ENCODE measurements around the gene ATP2C2.

DNA sequence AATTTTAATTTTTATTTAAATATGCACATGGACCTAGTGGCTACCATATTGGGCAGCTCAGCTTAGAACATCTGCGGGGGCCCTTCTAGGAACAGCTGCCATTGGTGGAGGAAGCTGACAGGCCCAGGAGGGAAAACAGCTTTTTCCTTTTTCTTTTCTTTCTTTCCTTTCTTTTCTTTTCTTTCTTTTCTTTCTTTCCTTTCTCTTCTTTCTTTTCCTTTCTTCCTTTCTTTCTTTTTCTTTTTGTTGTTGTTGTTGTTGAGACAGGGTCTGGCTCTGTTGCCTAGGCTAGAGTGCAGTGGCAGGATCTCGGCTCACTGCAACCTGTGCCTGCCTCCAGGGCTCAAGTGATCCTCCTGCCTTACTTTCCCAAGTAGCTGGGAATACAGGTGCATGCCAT, 43.4 kb downstream of the ATP2C2 start:
- TF ChIP-seq, protein P1, sequence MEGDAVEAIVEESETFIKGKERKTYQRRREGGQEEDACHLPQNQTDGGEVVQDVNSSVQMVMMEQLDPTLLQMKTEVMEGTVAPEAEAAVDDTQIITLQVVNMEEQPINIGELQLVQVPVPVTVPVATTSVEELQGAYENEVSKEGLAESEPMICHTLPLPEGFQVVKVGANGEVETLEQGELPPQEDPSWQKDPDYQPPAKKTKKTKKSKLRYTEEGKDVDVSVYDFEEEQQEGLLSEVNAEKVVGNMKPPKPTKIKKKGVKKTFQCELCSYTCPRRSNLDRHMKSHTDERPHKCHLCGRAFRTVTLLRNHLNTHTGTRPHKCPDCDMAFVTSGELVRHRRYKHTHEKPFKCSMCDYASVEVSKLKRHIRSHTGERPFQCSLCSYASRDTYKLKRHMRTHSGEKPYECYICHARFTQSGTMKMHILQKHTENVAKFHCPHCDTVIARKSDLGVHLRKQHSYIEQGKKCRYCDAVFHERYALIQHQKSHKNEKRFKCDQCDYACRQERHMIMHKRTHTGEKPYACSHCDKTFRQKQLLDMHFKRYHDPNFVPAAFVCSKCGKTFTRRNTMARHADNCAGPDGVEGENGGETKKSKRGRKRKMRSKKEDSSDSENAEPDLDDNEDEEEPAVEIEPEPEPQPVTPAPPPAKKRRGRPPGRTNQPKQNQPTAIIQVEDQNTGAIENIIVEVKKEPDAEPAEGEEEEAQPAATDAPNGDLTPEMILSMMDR (IDR thresholded peaks at IDR 0.05; ENCODE audit: low read length): no peak
- TF ChIP-seq EZH2phosphoT487 (IDR thresholded peaks at IDR 0.05; ENCODE audit: low read length): no peak
